Natural killer cell (primary cell): ENCODE results near the gene TPPP2. TPM values are rescaled to one million over a fixed set of nuclear protein-coding genes. Genes with fewer than 3 reads are reported as not detected.

Experiments used
- ATAC-seq, 3 donors: fragments of 150-1000 bp in 2 of 3; fragments of 200-7000 bp in 1 of 3; cut with Tn5 transposase; 1 replicate in 1 of 3; 2 replicates in 2 of 3; pipeline ENCODE4 v1.10.0; 2021; ENCODE audit warnings: mild to moderate bottlenecking in 2 of 3, moderate library complexity in 2 of 3
- DNase-seq, 2 donors: peaks; one replicate each; pipeline versions ENCODE4 v3.0.0 to v3.0.0-alpha.2; 2013 to 2021; ENCODE audit warnings: mixed read lengths in 1 of 2
- H3K27ac ChIP-seq: one replicate; pipeline ENCODE4 v1.5.1; 2013; ENCODE audit warnings: mild to moderate bottlenecking, low read length
- H3K27me3 ChIP-seq: one replicate; pipeline ENCODE4 v1.6.1; 2013; ENCODE audit warnings: low read length; ENCODE audit not compliant: control insufficient read depth, insufficient read depth
- H3K36me3 ChIP-seq: one replicate; pipeline ENCODE4 v1.6.1; 2013; ENCODE audit warnings: low read length; ENCODE audit not compliant: control insufficient read depth, insufficient read depth
- H3K4me1 ChIP-seq: one replicate; pipeline ENCODE4 v1.6.1; 2013; ENCODE audit warnings: low read length; ENCODE audit not compliant: control insufficient read depth, insufficient read depth
- H3K4me3 ChIP-seq: one replicate; pipeline ENCODE4 v1.5.1; 2013; ENCODE audit warnings: low read length
- H3K9me3 ChIP-seq: one replicate; pipeline ENCODE4 v1.6.1; 2013; ENCODE audit warnings: low read length; ENCODE audit not compliant: control insufficient read depth, insufficient read depth
- H3K27ac Mint-ChIP-seq, 2 donors: one replicate each; pipeline ENCODE4 v1.8.0; 2022; ENCODE audit warnings: mild to moderate bottlenecking in 2 of 2, mixed read lengths in 2 of 2, moderate library complexity in 1 of 2
- H3K27me3 Mint-ChIP-seq, 2 donors: one replicate each; pipeline ENCODE4 v1.8.0; 2022; ENCODE audit warnings: low read depth in 2 of 2, mixed read lengths in 2 of 2
- H3K36me3 Mint-ChIP-seq: one replicate; pipeline ENCODE4 v1.8.0; 2022; ENCODE audit warnings: mixed read lengths
- H3K4me1 Mint-ChIP-seq, 2 donors: one replicate each; pipeline ENCODE4 v1.8.0; 2022; ENCODE audit warnings: mixed read lengths in 2 of 2
- H3K4me3 Mint-ChIP-seq: one replicate; pipeline ENCODE4 v1.8.0; 2022; ENCODE audit warnings: mild to moderate bottlenecking, moderate library complexity, mixed read lengths
- H3K9me3 Mint-ChIP-seq, 2 donors: one replicate each; pipeline ENCODE4 v1.8.0; 2022; ENCODE audit warnings: mixed read lengths in 2 of 2
- WGBS: methylation state at CpG from one replicate; pipeline ENCODE4 v1.1.7; 2013; ENCODE audit warnings: missing lambda C conversion rate; ENCODE audit not compliant: insufficient coverage; 5-methylcytosine and 5-hydroxymethylcytosine counted together
- intact Hi-C: fragments of 100-400 bp; cut with micrococcal nuclease; formaldehyde crosslinking; loops from one replicate; pipeline ENCODE4 v1.14.2; 2022
- total RNA-seq, 4 donors: library from RNA; stranded (reverse); fragments of 120-200 nt in 1 of 4; gene quantifications; one replicate each; pipeline versions ENCODE4 v1.2.3 to v1.2.4, GENCODE V29; 2013 to 2022
- TF ChIP-seq, protein P1 (sequence below): fragments of 200-600 bp; IDR thresholded peaks from one replicate; pipeline ENCODE4 v1.8.0; 2022; ENCODE audit warnings: antibody characterized with exemption

TPPP2 gene
- total RNA-seq, 3 donors from 2014 or later (not counting 1 experiment from before 2014, with no cell fraction given) = not detected

DNA sequence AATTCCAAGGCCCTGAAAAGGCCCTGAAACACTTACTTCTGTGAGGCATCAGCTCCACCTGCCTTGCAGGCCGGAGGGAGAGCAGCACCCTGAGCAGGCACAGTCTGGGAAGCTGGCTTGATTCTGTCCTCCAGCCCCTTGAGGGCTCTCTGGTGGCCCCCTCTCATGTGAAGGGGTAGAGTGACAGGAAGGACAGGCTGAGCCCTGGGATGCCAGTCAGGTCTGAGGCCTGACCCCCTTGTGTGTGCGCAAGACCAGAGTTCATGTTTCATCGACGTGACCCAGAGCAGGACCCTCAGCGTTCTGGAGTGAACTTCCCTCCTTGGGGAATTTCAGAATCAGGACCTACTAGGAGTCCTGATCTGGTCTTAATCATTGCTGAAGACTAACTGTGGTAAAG is 28.9 kb downstream of the TPPP2 start:
- Histone ChIP-seq H3K4me3 (no peak overlapping the region), H3K9me3 (no peaks in the 10 kb centered on the region), H3K27ac (no peak overlapping the region), H3K27me3 (no peaks in the 10 kb centered on the region), H3K36me3 (no peaks in the 10 kb centered on the region), H3K4me1 (no peaks in the 10 kb centered on the region)
- Mint-ChIP-seq H3K4me1 (no peaks in the 10 kb centered on the region), H3K27ac (no peak overlapping the region), H3K36me3 (no peaks in the 10 kb centered on the region), H3K9me3 (no peaks in the 10 kb centered on the region), H3K4me3 (no peak overlapping the region), H3K27me3 (peaks cover 28 to 37% of the 10 kb centered on the region in 2 donors)
- intact Hi-C loops = no loop called here
- TF ChIP-seq, protein P1, sequence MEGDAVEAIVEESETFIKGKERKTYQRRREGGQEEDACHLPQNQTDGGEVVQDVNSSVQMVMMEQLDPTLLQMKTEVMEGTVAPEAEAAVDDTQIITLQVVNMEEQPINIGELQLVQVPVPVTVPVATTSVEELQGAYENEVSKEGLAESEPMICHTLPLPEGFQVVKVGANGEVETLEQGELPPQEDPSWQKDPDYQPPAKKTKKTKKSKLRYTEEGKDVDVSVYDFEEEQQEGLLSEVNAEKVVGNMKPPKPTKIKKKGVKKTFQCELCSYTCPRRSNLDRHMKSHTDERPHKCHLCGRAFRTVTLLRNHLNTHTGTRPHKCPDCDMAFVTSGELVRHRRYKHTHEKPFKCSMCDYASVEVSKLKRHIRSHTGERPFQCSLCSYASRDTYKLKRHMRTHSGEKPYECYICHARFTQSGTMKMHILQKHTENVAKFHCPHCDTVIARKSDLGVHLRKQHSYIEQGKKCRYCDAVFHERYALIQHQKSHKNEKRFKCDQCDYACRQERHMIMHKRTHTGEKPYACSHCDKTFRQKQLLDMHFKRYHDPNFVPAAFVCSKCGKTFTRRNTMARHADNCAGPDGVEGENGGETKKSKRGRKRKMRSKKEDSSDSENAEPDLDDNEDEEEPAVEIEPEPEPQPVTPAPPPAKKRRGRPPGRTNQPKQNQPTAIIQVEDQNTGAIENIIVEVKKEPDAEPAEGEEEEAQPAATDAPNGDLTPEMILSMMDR = no peak
- no peak for ATAC-seq
- no peak for DNase-seq
- 88% methylated on average over 5 of the region's 5 CpGs for WGBS

- no peak for DNase-seq
- no peaks in the 10 kb centered on the region for H3K4me1 Mint-ChIP-seq
- TF ChIP-seq, protein P1 = no peak
- WGBS = 81% methylated on average over 8 of the region's 8 CpGs
- no peak overlapping the region for H3K27ac Mint-ChIP-seq
- no peaks in the 10 kb centered on the region for H3K36me3 Mint-ChIP-seq
- no peaks in the 10 kb centered on the region for H3K27me3 ChIP-seq
- no peaks in the 10 kb centered on the region for H3K4me1 ChIP-seq
- intact Hi-C loops = no loop called here
- no peak for ATAC-seq
- H3K9me3 Mint-ChIP-seq = no peaks in the 10 kb centered on the region
- no peak overlapping the region for H3K4me3 Mint-ChIP-seq
- no peak overlapping the region for H3K27ac ChIP-seq
- H3K4me3 ChIP-seq = no peak overlapping the region
- peaks cover 29 to 43% of the 10 kb centered on the region in 2 donors for H3K27me3 Mint-ChIP-seq
- no peaks in the 10 kb centered on the region for H3K9me3 ChIP-seq
- H3K36me3 ChIP-seq = no peaks in the 10 kb centered on the region
Observed at GRCh38 chr14:21059842-21060613, 30.0 kb downstream of the TPPP2 start.

- Histone ChIP-seq H3K36me3 (no peaks in the 10 kb centered on the region), H3K4me1 (no peaks in the 10 kb centered on the region), H3K27ac (no peak overlapping the region), H3K9me3 (no peaks in the 10 kb centered on the region), H3K27me3 (no peaks in the 10 kb centered on the region), H3K4me3 (no peak overlapping the region)
- no peak for ATAC-seq
- whole genome bisulfite sequencing = 84% methylated on average over 13 of the region's 13 CpGs
- TF ChIP-seq, protein P1 = no peak
- Mint-ChIP-seq H3K27me3 (peaks cover 36 to 51% of the 10 kb centered on the region in 2 donors), H3K4me1 (no peaks in the 10 kb centered on the region), H3K27ac (no peak overlapping the region), H3K9me3 (no peaks in the 10 kb centered on the region), H3K4me3 (no peak overlapping the region), H3K36me3 (no peaks in the 10 kb centered on the region)
- DNase-seq = no peak
- intact Hi-C loops = no loop called here
Observed at GRCh38 chr14:21060614-21061346, 30.8 kb downstream of the TPPP2 start.
